NCI-H2029 treated with DMSO at 0.1 percent for 48 hours (cell line): ENCODE measurements around the gene RTBDN.
"Not testable (repeated sequence)": the region's sequence is repeated elsewhere in the genome, so short reads cannot be mapped to it uniquely, and the experiment has no call there.

Experiments used
- DNase-seq: peaks from one replicate; lab custom pipeline; 2025; lab: John Stamatoyannopoulos, UW

Gene RTBDN

GRCh38 chr19:12856653-12857052 lies 22.3 kb upstream of the RTBDN start:
- DNase-seq: no peak

DNA sequence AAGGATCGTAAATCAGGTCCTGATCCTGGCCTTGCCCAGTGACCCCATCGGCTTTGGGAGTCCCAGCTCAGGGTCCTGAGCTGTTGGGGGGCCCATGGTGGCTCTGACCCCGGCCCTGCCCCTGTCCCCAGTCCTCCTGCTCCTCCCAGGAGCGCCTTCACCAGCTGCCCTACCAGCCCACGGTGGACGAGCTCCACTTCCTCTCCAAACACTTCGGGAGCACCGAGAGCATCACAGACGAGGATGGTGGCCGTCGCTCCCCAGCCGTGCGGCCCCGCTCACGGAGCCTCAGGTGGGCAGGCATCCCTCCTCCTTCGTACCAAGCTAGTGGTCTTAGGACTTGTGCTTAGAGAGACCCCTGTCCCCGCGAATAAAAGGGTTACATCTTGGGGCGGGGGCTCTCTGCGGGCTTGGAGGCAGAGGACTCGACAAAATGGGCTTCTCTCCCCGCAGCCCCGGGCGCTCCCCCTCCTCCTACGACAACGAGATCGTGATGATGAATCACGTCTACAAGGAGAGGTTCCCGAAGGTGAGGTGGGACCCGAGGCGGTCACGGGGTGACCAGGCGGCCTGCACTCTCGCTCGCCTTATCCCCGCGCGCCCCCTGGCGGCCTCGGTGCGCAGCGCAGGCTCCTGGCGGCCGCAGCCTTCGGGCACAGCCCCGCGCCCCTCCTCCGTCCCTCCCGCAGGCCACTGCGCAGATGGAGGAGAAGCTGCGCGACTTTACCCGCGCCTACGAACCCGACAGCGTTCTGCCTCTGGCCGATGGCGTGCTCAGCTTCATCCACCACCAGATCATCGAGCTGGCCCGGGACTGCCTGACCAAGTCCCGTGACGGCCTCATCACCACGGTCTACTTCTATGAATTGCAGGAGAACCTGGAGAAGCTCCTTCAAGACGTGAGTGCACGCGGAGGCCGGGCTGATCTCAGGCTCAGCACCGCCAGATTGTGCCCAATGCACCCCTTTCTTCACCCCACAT lies 13.1 kb upstream of the RTBDN start:
- peak; percentile 16 for DNase-seq

GRCh38 chr19:12846613-12847012 lies 12.2 kb upstream of the RTBDN start:
- not testable (repeated sequence) for DNase-seq

DNA sequence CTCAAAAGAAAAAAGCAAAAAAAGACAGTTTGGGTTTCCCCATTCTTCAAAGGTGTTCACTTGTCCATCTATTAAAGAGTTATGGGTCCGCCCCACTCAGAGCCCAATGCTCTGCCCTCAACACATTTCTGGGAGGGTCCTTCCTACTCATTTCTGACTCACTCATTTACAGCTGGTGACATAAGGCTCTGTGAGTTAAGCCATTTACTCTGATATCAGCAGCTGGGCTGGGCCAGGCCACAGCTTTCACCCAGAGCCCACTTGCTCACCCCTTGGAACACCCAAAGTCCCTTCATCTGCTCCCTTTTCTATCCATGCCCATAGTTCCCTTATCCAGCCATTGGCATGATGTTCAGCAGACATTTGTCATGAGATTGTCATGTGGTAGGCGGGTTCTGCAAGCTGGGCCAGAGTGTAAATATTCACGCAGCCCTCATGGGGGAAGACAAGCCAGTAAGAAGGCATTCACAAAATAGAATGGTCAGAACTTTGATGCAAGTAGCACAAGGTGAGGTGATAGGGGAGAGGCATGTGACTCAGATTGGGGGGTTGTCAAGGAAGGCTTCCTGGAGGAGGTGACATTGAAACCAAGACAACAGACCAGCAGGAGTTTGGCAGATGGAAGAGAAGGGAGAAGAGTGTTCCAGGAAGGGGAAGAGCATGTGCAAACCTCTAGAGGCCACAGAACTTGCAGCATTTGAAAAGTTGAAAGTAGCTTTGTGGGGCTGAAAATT lies 9.8 kb upstream of the RTBDN start:
- no peak for DNase-seq

GRCh38 chr19:12843328-12843727 lies 8.9 kb upstream of the RTBDN start:
- DNase-seq: no peak

DNA sequence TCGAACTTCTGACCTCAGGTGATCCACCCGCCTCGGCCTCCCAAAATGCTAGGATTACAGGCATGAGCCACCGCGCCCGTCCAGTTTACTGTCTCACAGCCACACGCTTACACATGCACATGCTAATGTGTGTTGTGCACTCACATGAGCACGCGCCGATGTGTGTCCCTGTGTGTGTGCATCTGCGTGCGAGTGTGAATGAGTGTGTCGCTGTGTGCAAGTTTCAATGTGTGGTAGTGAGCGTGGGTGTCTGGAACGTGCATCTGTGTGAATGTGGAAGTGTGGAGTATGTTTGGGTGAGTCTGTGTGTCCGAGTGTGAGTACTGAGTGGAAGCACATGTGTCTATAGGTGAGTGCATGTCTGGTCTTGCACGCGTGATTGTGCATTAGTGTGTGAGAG lies 8.1 kb upstream of the RTBDN start:
- DNase-seq: no peak

DNA sequence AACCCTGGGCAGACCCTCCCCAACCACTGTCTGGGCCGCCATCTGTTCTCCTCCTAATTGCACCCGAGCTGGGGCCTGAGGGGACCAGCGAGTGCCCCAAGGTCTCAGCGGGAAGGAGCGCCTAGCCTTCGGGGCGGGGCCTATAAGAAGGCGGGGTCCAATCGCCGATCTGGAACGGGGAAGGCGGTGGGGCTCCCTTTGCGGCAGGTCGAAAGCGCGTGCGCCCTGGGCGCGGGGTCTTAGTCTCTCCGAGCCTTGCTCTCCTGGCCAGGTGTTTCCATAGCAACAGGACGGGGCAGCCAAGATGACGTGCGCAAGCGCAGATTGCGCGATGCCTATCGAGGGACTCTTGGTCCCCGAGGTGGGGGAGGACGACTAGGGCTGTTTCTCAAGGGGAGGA lies 6.7 kb upstream of the RTBDN start:
- peak; percentile 54 for DNase-seq

- peak; percentile 89 for DNase-seq
These were observed 6.0 kb upstream of the RTBDN start for GRCh38 chr19:12840091-12841079.

- peak; percentile 7 for DNase-seq
These were observed 4.7 kb upstream of the RTBDN start for GRCh38 chr19:12838886-12839756.

DNA sequence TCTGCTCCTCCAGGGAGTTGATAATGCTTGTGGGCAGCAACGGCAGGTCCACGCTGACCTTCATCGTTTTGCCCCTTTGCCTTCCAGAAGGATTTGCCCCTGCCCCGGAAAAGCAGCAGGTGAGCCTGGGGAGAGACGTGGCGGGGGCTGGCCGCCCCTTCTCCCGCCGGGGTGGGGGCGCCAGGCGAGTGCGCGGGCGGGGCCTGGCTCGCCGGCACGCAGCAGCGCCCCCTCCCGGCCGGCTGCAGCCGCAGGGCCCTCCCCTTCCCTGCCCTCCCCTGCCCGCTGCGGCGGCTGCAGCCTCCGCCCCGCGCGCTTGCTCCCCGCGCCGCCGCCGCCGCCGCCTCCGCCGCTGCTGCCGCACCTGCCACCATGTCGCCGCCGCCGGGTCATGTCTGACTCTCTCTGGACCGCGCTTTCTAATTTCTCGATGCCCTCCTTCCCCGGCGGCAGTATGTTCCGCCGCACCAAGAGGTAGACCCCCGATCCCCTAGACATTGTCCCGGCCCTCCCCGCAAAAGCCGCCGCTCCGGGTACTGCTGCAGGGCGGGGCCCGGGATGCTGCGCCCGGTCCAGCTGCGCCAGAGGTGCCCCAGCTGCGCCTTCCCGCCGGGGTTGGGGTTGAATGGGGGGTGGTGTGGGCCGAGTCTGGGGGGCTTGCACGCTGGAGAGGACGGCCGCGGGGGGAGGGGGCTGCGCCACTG lies 4.0 kb upstream of the RTBDN start, which contains the start of gene MAST1:
Gene MAST1 (plus strand): TSS at position 334 of the 704 bp plus-strand sequence. CDS start 58 bp downstream, at position 392.
- DNase-seq: no peak

GRCh38 chr19:12837225-12837624 lies 2.8 kb upstream of the RTBDN start:
- DNase-seq: no peak

GRCh38 chr19:12836529-12836863 lies 2.1 kb upstream of the RTBDN start:
- no peak for DNase-seq

DNA sequence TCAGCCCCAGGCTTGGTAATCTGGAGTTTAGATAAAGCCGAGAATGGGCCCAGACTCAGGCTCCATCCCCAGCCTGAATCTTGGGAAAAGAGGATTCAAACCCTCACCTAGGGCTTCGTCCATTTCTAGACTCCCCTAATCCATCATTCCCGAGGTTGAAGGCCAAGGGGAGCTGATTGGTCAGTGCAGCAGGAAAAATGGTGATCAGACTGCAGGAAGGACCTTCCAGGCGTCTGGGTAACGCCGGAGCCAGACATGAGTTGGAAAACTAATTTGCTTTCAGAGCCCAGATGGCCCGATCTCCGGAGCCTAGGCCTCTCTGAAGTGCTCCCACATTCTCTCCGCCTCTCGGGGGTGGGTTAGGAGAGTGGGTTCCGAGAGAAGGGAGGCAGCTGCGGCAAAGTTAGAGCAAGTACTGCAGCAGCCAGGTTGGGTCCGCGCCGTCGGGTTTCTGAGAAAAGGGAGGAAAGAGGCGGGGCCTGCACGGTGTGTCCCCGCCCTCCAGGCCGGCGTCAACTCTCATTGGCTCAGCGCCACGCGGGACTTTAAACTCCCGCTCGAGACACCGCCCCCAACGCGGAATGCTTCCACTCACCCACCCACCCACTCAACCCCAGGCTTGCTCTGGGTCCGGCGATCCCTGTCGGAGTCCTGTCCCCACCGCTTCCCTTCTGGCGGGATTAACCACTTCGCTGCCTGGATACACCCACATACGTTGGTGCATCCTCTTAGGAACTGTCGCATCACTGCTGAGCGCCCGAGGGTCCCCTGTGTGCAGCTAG lies 788 bp upstream of the RTBDN start:
- peak; percentile 42 for DNase-seq

GRCh38 chr19:12833738-12834565 lies 427 bp downstream of the RTBDN start:
- no peak for DNase-seq

GRCh38 chr19:12833418-12833737 lies 1.0 kb downstream of the RTBDN start:
- no peak for DNase-seq

GRCh38 chr19:12828494-12828893 lies 5.9 kb downstream of the RTBDN start:
- peak; percentile 60 for DNase-seq

DNA sequence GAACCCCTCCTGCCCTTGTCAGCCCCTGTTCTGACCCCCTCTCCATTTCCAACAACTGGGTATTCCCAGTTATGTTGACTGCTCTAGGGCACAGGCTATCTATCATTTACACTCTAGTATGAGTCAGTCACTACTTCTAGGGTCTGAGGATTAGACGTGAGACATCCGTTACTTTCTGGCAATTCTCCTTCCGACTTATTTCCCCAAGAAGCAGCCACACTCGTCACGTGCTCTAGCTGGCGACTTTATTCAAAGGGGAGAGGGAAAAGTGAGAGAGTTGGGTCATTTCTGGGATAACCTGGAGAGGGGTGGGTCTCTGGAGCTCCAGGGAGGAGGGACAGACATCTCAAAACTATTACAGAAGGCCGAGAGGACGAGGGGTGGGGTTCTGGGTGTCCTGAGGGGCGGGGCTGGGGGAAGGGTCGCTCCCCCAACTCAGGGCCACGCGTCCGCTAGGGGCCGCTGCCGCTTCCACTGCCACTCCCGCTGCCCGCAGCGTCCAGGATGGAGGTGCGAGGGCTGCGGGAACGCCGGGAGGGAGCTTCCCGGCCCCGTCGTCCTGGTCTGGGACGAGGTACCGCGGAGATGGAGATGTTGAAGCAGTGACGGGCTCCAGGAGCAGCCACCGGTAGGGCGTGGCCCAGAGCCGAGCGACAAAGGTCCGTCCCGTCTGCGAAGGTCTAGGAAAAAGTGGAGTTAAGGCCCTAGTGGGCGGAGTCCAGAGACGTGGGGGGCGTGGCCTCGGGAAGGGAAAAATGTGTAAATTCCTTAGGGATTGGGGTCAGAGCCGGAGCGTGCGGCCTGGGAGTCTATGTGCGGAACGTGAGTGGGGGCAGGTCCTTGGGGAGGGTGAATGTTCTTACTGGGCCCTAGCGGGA lies 8.9 kb downstream of the RTBDN start:
- no peak for DNase-seq

DNA sequence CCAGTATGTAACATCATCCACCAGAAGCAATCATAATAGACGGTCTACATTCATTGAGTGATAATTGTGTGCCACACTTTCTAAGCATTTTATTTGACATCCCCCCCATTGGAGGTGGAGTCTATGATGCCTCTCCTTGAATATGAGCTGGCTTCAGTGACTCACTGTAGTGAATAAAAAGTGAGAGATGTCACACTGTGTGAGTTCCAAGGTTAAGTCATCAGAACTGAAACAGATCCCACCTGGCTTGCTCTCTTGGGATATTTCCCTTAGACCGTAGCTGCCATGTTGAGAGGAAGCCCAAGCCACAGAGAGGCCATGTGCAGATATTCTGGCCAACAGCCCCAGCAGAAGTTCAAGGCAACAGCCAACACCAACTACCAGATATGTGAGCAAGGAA lies 12.6 kb downstream of the RTBDN start:
- DNase-seq: no peak
